GM23338 (cell line): Measurements from ENCODE around the gene SPATA2L.

Experiments used
- EZH2 ChIP-seq: fragments of 200-600 bp; sonication (generic); IDR thresholded peaks from one replicate; pipeline ENCODE4 v1.8.0; 2017; ENCODE audit warnings: antibody characterized with exemption, mild to moderate bottlenecking, low read depth; ENCODE audit not compliant: unreplicated experiment
- EZH2phosphoT487 ChIP-seq: fragments of 200-600 bp; sonication (generic); IDR thresholded peaks from one replicate; pipeline ENCODE4 v1.8.1; 2018; ENCODE audit warnings: antibody characterized with exemption; ENCODE audit not compliant: unreplicated experiment
- POLR2AphosphoS5 ChIP-seq: IDR thresholded peaks from 2 replicates; pipeline ENCODE4 v1.6.1; 2016; ENCODE audit warnings: antibody characterized with exemption, low read depth
- TF ChIP-seq, protein P1 (sequence below), 2 experiments: fragments of 200-600 bp in 1 of 2; sonication (generic) in 1 of 2; conservative IDR thresholded peaks; 2 replicates each; pipeline versions ENCODE4 v1.5.1 to v1.6.1; 2016 to 2017; ENCODE audit warnings: antibody characterized with exemption in 2 of 2, low read depth in 2 of 2, mild to moderate bottlenecking in 2 of 2, moderate library complexity in 1 of 2

DNA sequence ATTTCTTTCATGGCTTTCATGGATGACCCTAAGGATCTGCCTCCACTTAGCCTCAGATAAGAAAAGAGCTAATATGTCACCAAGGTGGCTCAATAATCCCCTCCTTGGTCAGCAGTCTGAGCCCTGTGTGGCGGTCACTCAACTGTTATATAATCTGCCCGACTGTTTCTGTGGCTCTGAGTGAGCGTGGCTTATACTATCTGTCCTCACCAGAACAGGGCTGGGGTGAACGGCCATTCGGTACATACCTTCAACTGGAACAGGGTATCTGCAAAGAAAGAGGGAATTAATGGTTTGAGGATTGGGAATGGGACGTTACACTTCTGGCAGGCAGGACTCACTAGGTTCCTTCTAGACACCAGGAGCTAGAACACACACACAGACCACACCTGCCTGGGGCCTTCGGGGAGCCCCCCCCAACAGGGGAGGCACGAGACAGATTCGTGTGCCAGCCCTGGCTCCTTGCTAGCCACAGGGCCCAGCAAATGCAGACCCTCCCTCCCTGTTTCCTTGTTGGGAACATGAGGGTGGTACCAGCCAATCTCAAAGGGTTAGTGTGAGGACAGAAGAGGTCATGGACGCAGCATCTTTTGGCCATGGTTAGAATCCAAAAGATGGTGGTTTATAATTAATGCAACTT, 47.7 kb downstream of the SPATA2L start:
- TF ChIP-seq, protein P1, sequence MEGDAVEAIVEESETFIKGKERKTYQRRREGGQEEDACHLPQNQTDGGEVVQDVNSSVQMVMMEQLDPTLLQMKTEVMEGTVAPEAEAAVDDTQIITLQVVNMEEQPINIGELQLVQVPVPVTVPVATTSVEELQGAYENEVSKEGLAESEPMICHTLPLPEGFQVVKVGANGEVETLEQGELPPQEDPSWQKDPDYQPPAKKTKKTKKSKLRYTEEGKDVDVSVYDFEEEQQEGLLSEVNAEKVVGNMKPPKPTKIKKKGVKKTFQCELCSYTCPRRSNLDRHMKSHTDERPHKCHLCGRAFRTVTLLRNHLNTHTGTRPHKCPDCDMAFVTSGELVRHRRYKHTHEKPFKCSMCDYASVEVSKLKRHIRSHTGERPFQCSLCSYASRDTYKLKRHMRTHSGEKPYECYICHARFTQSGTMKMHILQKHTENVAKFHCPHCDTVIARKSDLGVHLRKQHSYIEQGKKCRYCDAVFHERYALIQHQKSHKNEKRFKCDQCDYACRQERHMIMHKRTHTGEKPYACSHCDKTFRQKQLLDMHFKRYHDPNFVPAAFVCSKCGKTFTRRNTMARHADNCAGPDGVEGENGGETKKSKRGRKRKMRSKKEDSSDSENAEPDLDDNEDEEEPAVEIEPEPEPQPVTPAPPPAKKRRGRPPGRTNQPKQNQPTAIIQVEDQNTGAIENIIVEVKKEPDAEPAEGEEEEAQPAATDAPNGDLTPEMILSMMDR (conservative IDR thresholded peaks at IDR 0.05; ENCODE audit: low read depth in 2 of 2), result no peak
- TF ChIP-seq EZH2phosphoT487, result no peak
- no peak for TF ChIP-seq EZH2
- TF ChIP-seq POLR2AphosphoS5, result no peak
